Body of pancreas (tissue), 4 donors: ENCODE results near the gene DUSP14.

Experiments used
- CTCF ChIP-seq, 7 experiments: fragments of 450-650 bp in 4 of 7; fragments of 200-600 bp in 3 of 7; sonication (generic) in 3 of 7; IDR thresholded peaks; one replicate each; pipeline ENCODE4 v1.5.1; 2016 to 2019; ENCODE audit warnings: antibody characterized with exemption in 7 of 7
- POLR2A ChIP-seq, 3 donors: fragments of 450-650 bp; IDR thresholded peaks; one replicate each; pipeline ENCODE4 v1.6.1; 2016; ENCODE audit warnings: antibody characterized with exemption in 3 of 3, mild to moderate bottlenecking in 2 of 3

- TF ChIP-seq POLR2A (IDR thresholded peaks at IDR 0.05) (no peak), CTCF (IDR thresholded peaks at IDR 0.05) (no peak)
These were observed 6.2 kb upstream of the DUSP14 start for GRCh38 chr17:37483311-37484039.
